Heart left ventricle (tissue), 16 donors: Measurements from ENCODE around the gene PHEX. TPM values are rescaled to one million over a fixed set of nuclear protein-coding genes. Genes with fewer than 3 reads are reported as not detected.

ENCODE experiments used
- ATAC-seq, 4 donors: fragments of 200-7000 bp; cut with Tn5 transposase; one replicate each; pipeline ENCODE4 v1.9.1; 2020 to 2022; ENCODE audit warnings: moderate library complexity in 4 of 4, mild to moderate bottlenecking in 3 of 4, moderate number of reproducible peaks in 1 of 4
- DNase-seq, 5 donors: peaks; one replicate each; pipeline ENCODE4 v3.0.0-alpha.2; 2020
- H3K27ac ChIP-seq, 12 donors: fragments of 200-600 bp; sonication (generic) in 4 of 12; one replicate each; pipeline versions ENCODE4 v1.5.0 to v1.8.0; 2016 to 2022; ENCODE audit warnings: mild to moderate bottlenecking in 2 of 12
- H3K27me3 ChIP-seq, 9 donors: fragments of 200-600 bp; sonication (generic) in 2 of 9; one replicate each; pipeline versions ENCODE4 v1.5.1 to v1.8.0; 2016 to 2022; ENCODE audit warnings: mild to moderate bottlenecking in 3 of 9
- H3K36me3 ChIP-seq, 9 donors: fragments of 200-600 bp; sonication (generic) in 2 of 9; one replicate each; pipeline versions ENCODE4 v1.5.0 to v1.8.0; 2018 to 2022; ENCODE audit warnings: mild to moderate bottlenecking in 2 of 9
- H3K4me1 ChIP-seq, 12 donors: fragments of 200-600 bp; sonication (generic) in 4 of 12; one replicate each; pipeline versions ENCODE4 v1.5.0 to v1.8.0; 2016 to 2022; ENCODE audit warnings: mild to moderate bottlenecking in 3 of 12
- H3K4me3 ChIP-seq, 12 donors: fragments of 200-600 bp; sonication (generic) in 4 of 12; one replicate each; pipeline versions ENCODE4 v1.5.0 to v1.8.0; 2017 to 2022; ENCODE audit warnings: mild to moderate bottlenecking in 9 of 12, moderate library complexity in 4 of 12
- H3K9me3 ChIP-seq, 12 donors: fragments of 200-600 bp; sonication (generic) in 4 of 12; one replicate each; pipeline versions ENCODE4 v1.5.0 to v1.8.0; 2016 to 2022; ENCODE audit warnings: mild to moderate bottlenecking in 1 of 12
- POLR2A ChIP-seq, 2 donors: fragments of 450-650 bp; IDR thresholded peaks; one replicate each; pipeline ENCODE4 v1.6.1; 2017; ENCODE audit warnings: antibody characterized with exemption in 2 of 2, mild to moderate bottlenecking in 2 of 2, moderate library complexity in 2 of 2
- WGBS, 4 donors: extraction: QIAGEN DNeasy Blood & Tissue Kit in 2 of 4; methylation state at CpG; one replicate each; pipeline versions ENCODE4 v1.1.5 to v1.1.7; 2013 to 2018; 5-methylcytosine and 5-hydroxymethylcytosine counted together
- intact Hi-C, 10 donors: fragments of 100-400 bp; cut with DNase I; formaldehyde crosslinking; loops; one replicate each; pipeline versions ENCODE4 v1.11.1 to v1.14.2; 2022
- polyA plus RNA-seq, 2 donors: library from polyadenylated mRNA; stranded (reverse); fragments of 200-250 nt; gene quantifications; one replicate each; pipeline ENCODE4 v1.2.3, GENCODE V29; 2013
- total RNA-seq, 9 donors: library from RNA; depleted of rRNA in 2 of 9; stranded (reverse); fragments of >200 nt in 2 of 9; fragmentation: NEBNext Ultra II Directional in 3 of 9; extraction: Animal tissue kit (Norgen Biotek cat#: 25700) in 3 of 9; gene quantifications; one replicate each; pipeline versions ENCODE4 v1.1.0 to v1.2.4, GENCODE V29; 2016 to 2023
- TF ChIP-seq, protein P1 (sequence below), 12 donors: fragments of 200-600 bp; sonication (generic) in 4 of 12; IDR thresholded peaks; one replicate each; pipeline versions ENCODE4 v1.5.0 to v1.8.0; 2018 to 2022; ENCODE audit warnings: antibody characterized with exemption in 12 of 12, mild to moderate bottlenecking in 5 of 12
- donor health status: ischemic (EF 13 %, LVEDD 7.1; RV severe dilation, severe dysfunction).
- donor health status: healthy with polysubstance abuse.
- donor health status: DM: no; HTN: yes; CAD: no.
- donor health status: DM: no; HTN: no; CAD: no.
- donor health status: ischemic (EF 25% LVEDD 6.9; RV normal size, moderate dysfunction).
- donor health status: ischemic (EF 25% LVEDD 5.7; RV mildly dilated, moderate dysfunction).
- donor health status: healthy.
- donor health status: DM: yes; HTN: yes; CAD: no.
- donor health status: ischemic (EF 35%, LVEDD 5.7; RV mildly dilated, moderate dysfunction).
- donor health status: nonischemic (EF 11% LVEDD 7.7; RV severe dilation, severe dysfunction).
- donor health status: DM: yes; HTN: yes; CAD: no.
- donor health status: PGD.
- donor health status: ischemic (EF 29% LVEDD 5.4; RV normal size, mild dysfunction).
- donor health status: nonischemic (EF 23%, LVEDD 6.1; RV moderate dilation, normal function).

Gene PHEX
- total and polyA plus RNA-seq, 11 donors, result 0.01 to 0.53 (median 0.23) TPM; not detected in 5

- TF ChIP-seq POLR2A (IDR thresholded peaks at IDR 0.05), result no peak
- TF ChIP-seq, protein P1, sequence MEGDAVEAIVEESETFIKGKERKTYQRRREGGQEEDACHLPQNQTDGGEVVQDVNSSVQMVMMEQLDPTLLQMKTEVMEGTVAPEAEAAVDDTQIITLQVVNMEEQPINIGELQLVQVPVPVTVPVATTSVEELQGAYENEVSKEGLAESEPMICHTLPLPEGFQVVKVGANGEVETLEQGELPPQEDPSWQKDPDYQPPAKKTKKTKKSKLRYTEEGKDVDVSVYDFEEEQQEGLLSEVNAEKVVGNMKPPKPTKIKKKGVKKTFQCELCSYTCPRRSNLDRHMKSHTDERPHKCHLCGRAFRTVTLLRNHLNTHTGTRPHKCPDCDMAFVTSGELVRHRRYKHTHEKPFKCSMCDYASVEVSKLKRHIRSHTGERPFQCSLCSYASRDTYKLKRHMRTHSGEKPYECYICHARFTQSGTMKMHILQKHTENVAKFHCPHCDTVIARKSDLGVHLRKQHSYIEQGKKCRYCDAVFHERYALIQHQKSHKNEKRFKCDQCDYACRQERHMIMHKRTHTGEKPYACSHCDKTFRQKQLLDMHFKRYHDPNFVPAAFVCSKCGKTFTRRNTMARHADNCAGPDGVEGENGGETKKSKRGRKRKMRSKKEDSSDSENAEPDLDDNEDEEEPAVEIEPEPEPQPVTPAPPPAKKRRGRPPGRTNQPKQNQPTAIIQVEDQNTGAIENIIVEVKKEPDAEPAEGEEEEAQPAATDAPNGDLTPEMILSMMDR (IDR thresholded peaks at IDR 0.05), result no peak
- no peaks in the 10 kb centered on the region for H3K36me3 ChIP-seq
- intact Hi-C loops, result no loop called here
- no peak overlapping the region for H3K27ac ChIP-seq
- DNase-seq (no peak), ATAC-seq (no peak)
- H3K27me3 ChIP-seq, result no peaks in the 10 kb centered on the region
- 59 to 85% (median 70%) methylated on average over 2 of the region's 2 CpGs for WGBS, 4 donors
- no peak overlapping the region for H3K4me3 ChIP-seq
- no peaks in the 10 kb centered on the region for H3K4me1 ChIP-seq
- no peaks in the 10 kb centered on the region for H3K9me3 ChIP-seq
These were observed 205.4 kb downstream of the PHEX start for GRCh38 chrX:22237479-22237878.

DNA sequence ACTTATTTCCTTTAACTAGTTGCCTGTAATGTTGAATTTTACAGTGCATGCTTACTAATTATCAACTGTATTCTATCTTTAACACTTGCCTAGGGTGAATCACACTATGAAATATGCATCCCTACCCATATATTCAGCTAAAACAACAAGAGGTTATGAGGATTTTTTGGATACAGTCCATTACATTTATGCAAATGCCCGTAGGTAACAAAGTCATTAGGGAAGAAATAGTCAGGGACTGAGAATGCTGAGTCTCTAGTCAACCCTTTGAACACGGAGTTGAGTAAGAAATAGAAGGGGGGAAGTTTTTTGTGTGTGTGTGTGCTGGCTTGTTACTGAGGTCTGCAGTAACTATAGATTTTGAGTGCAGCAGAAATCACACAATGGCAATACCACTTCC lies 214.5 kb downstream of the PHEX start:
- TF ChIP-seq POLR2A (IDR thresholded peaks at IDR 0.05), result no peak
- no peaks in the 10 kb centered on the region for H3K36me3 ChIP-seq
- DNase-seq (no peak), ATAC-seq (no peak)
- H3K27ac ChIP-seq, result no peak overlapping the region
- H3K4me1 ChIP-seq, result no peaks in the 10 kb centered on the region
- no peak overlapping the region for H3K4me3 ChIP-seq
- H3K27me3 ChIP-seq, result peaks cover 0 to 4% (median 0%) of the 10 kb centered on the region in 9 donors
- intact Hi-C loops, result no loop called here
- 44 to 81% (median 65%) methylated on average over 2 of the region's 2 CpGs for WGBS, 4 donors
- peaks cover 0 to 7% (median 0%) of the 10 kb centered on the region in 12 donors for H3K9me3 ChIP-seq

- Histone ChIP-seq H3K4me1 (no peaks in the 10 kb centered on the region), H3K36me3 (no peaks in the 10 kb centered on the region), H3K27ac (no peak overlapping the region), H3K4me3 (no peak overlapping the region), H3K27me3 (peaks cover 0 to 4% (median 0%) of the 10 kb centered on the region in 9 donors), H3K9me3 (peaks cover 0 to 7% (median 0%) of the 10 kb centered on the region in 12 donors)
- intact Hi-C loops, result no loop called here
- TF ChIP-seq, protein P1 (IDR thresholded peaks at IDR 0.05), result no peak
- TF ChIP-seq POLR2A (IDR thresholded peaks at IDR 0.05), result no peak
- WGBS, 4 donors, result 21 to 63% (median 45%) methylated on average over 1 of the region's 1 CpG
- DNase-seq (no peak), ATAC-seq (no peak)
These were observed 215.0 kb downstream of the PHEX start for GRCh38 chrX:22247169-22247568.

- intact Hi-C loops, result no loop called here
These were observed 216.3 kb downstream of the PHEX start for GRCh38 chrX:22248401-22248800.

More at GRCh38 chrX:22248401-22248800, 216.3 kb downstream of the PHEX start:
- H3K36me3 ChIP-seq, result no peaks in the 10 kb centered on the region
- DNase-seq (no peak), ATAC-seq (no peak)
- no peaks in the 10 kb centered on the region for H3K4me1 ChIP-seq
- H3K27ac ChIP-seq, result no peak overlapping the region
- 53 to 90% (median 78%) methylated on average over 3 of the region's 3 CpGs for WGBS, 4 donors
- TF ChIP-seq POLR2A (IDR thresholded peaks at IDR 0.05), result no peak
- TF ChIP-seq, protein P1 (IDR thresholded peaks at IDR 0.05), result no peak
- H3K4me3 ChIP-seq, result no peak overlapping the region
- H3K27me3 ChIP-seq, result peaks cover 0 to 4% (median 0%) of the 10 kb centered on the region in 9 donors
- peaks cover 0 to 4% (median 0%) of the 10 kb centered on the region in 12 donors for H3K9me3 ChIP-seq
